Osteoblast (primary cell): ENCODE results near the gene CLIC5. TPM values are rescaled to one million over a fixed set of nuclear protein-coding genes. Genes with fewer than 3 reads are reported as not detected.

Experiments
- DNase-seq: peaks from one replicate; pipeline ENCODE4 v3.0.0; 2011; ENCODE audit warnings: low spot score, mixed read lengths; ENCODE audit not compliant: insufficient read length; ENCODE audit errors: missing footprints
- H2AFZ ChIP-seq: 2 replicates; pipeline ENCODE4 v1.6.0; 2011; ENCODE audit warnings: mild to moderate bottlenecking, low read length
- H3K27ac ChIP-seq: 2 replicates; pipeline ENCODE4 v1.5.1; 2011; ENCODE audit warnings: mild to moderate bottlenecking, low read depth, low read length, moderate library complexity
- H3K27me3 ChIP-seq: 2 replicates; pipeline ENCODE4 v1.6.0; 2012; ENCODE audit warnings: mild to moderate bottlenecking, control low read depth, inconsistent platforms, low read length, moderate library complexity; ENCODE audit not compliant: insufficient read depth
- H3K36me3 ChIP-seq: 2 replicates; pipeline ENCODE4 v1.5.1; 2011; ENCODE audit warnings: mild to moderate bottlenecking, low read length, control low read depth, moderate library complexity; ENCODE audit not compliant: insufficient read depth
- H3K4me1 ChIP-seq: 2 replicates; pipeline ENCODE4 v1.5.1; 2011; ENCODE audit warnings: mild to moderate bottlenecking, low read length, control low read depth, moderate library complexity; ENCODE audit not compliant: insufficient read depth
- H3K4me2 ChIP-seq: 2 replicates; pipeline ENCODE4 v1.6.0; 2011; ENCODE audit warnings: mild to moderate bottlenecking, low read length; ENCODE audit not compliant: insufficient read depth
- H3K4me3 ChIP-seq: fragments of 200-600 bp; sonication (generic); 3 replicates; pipeline ENCODE4 v1.5.1; 2012; ENCODE audit warnings: mild to moderate bottlenecking, low read length, inconsistent platforms; ENCODE audit not compliant: insufficient read depth
- H3K79me2 ChIP-seq: 2 replicates; pipeline ENCODE4 v1.6.0; 2012; ENCODE audit warnings: mild to moderate bottlenecking, low read length, control low read depth, inconsistent platforms; ENCODE audit not compliant: insufficient read depth
- H3K9me3 ChIP-seq: 2 replicates; pipeline ENCODE4 v1.5.1; 2011; ENCODE audit warnings: low read depth, low read length, control low read depth
- H4K20me1 ChIP-seq: 2 replicates; pipeline ENCODE4 v1.6.0; 2012; ENCODE audit warnings: mild to moderate bottlenecking, low read length, control low read depth; ENCODE audit not compliant: insufficient read depth
- CTCF ChIP-seq: IDR thresholded peaks from 2 replicates; pipeline ENCODE4 v1.5.1; 2011; ENCODE audit warnings: mild to moderate bottlenecking, low read depth, low read length, moderate library complexity; ENCODE audit errors: extremely low read depth
- total RNA-seq: library from RNA; depleted of rRNA; stranded (reverse); fragments of >200 nt; gene quantifications from 2 replicates; pipeline ENCODE4 v1.2.3, GENCODE V29; 2012

Gene CLIC5
- total RNA-seq, 1 donor: not detected

GRCh38 chr6:45988635-45989034, 27.0 kb downstream of the CLIC5 start:
- Histone ChIP-seq H3K27ac (no peak overlapping the region), H3K36me3 (no peaks in the 10 kb centered on the region), H3K4me1 (no peaks in the 10 kb centered on the region), H3K9me3 (no peaks in the 10 kb centered on the region), H3K27me3 (no peaks in the 10 kb centered on the region), H2AFZ (no peak overlapping the region), H3K4me3 (no peak overlapping the region), H4K20me1 (no peaks in the 10 kb centered on the region), H3K4me2 (no peak overlapping the region), H3K79me2 (no peaks in the 10 kb centered on the region)
- no peak for DNase-seq
- TF ChIP-seq CTCF: no peak

GRCh38 chr6:45987856-45988255, 27.8 kb downstream of the CLIC5 start:
- H2AFZ ChIP-seq: no peak overlapping the region
- no peak overlapping the region for H3K4me2 ChIP-seq
- H3K4me3 ChIP-seq: no peak overlapping the region
- no peak for TF ChIP-seq CTCF
- no peaks in the 10 kb centered on the region for H3K36me3 ChIP-seq
- no peaks in the 10 kb centered on the region for H3K9me3 ChIP-seq
- H3K79me2 ChIP-seq: no peaks in the 10 kb centered on the region
- no peaks in the 10 kb centered on the region for H4K20me1 ChIP-seq
- no peak for DNase-seq
- H3K4me1 ChIP-seq: no peaks in the 10 kb centered on the region
- H3K27ac ChIP-seq: no peak overlapping the region
- H3K27me3 ChIP-seq: no peaks in the 10 kb centered on the region

GRCh38 chr6:45986746-45987274, 28.9 kb downstream of the CLIC5 start:
- no peak overlapping the region for H3K4me2 ChIP-seq
- no peaks in the 10 kb centered on the region for H3K9me3 ChIP-seq
- H3K36me3 ChIP-seq: no peaks in the 10 kb centered on the region
- H3K4me1 ChIP-seq: no peaks in the 10 kb centered on the region
- peak; percentile 13 for DNase-seq
- no peaks in the 10 kb centered on the region for H3K27me3 ChIP-seq
- H2AFZ ChIP-seq: no peak overlapping the region
- TF ChIP-seq CTCF: no peak
- H3K4me3 ChIP-seq: no peak overlapping the region
- H4K20me1 ChIP-seq: no peaks in the 10 kb centered on the region
- H3K27ac ChIP-seq: no peak overlapping the region
- H3K79me2 ChIP-seq: no peaks in the 10 kb centered on the region

- TF ChIP-seq CTCF: no peak
- DNase-seq: peak; percentile 45
These were observed 30.8 kb downstream of the CLIC5 start for GRCh38 chr6:45984788-45985425.

More at GRCh38 chr6:45984788-45985425, 30.8 kb downstream of the CLIC5 start:
- H2AFZ ChIP-seq: no peak overlapping the region
- no peak overlapping the region for H3K4me2 ChIP-seq
- no peaks in the 10 kb centered on the region for H3K9me3 ChIP-seq
- no peaks in the 10 kb centered on the region for H3K4me1 ChIP-seq
- no peaks in the 10 kb centered on the region for H3K79me2 ChIP-seq
- no peak overlapping the region for H3K4me3 ChIP-seq
- no peaks in the 10 kb centered on the region for H4K20me1 ChIP-seq
- H3K27ac ChIP-seq: no peak overlapping the region
- no peaks in the 10 kb centered on the region for H3K36me3 ChIP-seq
- H3K27me3 ChIP-seq: no peaks in the 10 kb centered on the region
